HepG2 (cell line): Measurements from ENCODE around the gene TTLL4. TPM values are rescaled to one million over a fixed set of nuclear protein-coding genes. Genes with fewer than 3 reads are reported as not detected.
A peak's percentile ranks its signal among the peaks of the same experiment; 100 is the strongest.

Source experiments
- HNRNPL ChIP-seq: fragments of 200-400 bp; formaldehyde crosslinking; IDR thresholded peaks from 2 replicates; pipeline ENCODE4 v1.6.1; 2017; ENCODE audit warnings: mild to moderate bottlenecking, low read depth, low read length
- MXD4 ChIP-seq: IDR thresholded peaks from 2 replicates; pipeline ENCODE4 v1.6.1; 2016; ENCODE audit warnings: mild to moderate bottlenecking, missing biosample characterization, missing genetic modification reagents
- RBFOX2 ChIP-seq: fragments of 200-400 bp; formaldehyde crosslinking; IDR thresholded peaks from 2 replicates; pipeline ENCODE4 v1.6.1; 2017; ENCODE audit warnings: low read depth, mild to moderate bottlenecking, low read length
- STAT5B ChIP-seq: sonication (generic); formaldehyde crosslinking; IDR thresholded peaks from 2 replicates; pipeline ENCODE4 v1.4.0; 2020; ENCODE audit warnings: missing genetic modification reagents
- ZC3H13 ChIP-seq: sonication (generic); formaldehyde crosslinking; IDR thresholded peaks from 2 replicates; pipeline ENCODE4 v1.8.1; 2023; ENCODE audit warnings: mild to moderate bottlenecking, missing genetic modification reagents, moderate library complexity
- ZIK1 ChIP-seq: sonication (generic); formaldehyde crosslinking; IDR thresholded peaks from 2 replicates; pipeline ENCODE4 v1.5.0; 2020; ENCODE audit warnings: mild to moderate bottlenecking, low read depth, missing genetic modification reagents, borderline replicate concordance
- ZNF230 ChIP-seq: sonication (generic); formaldehyde crosslinking; IDR thresholded peaks from 2 replicates; pipeline ENCODE4 v1.4.0; 2020; ENCODE audit warnings: mild to moderate bottlenecking, missing genetic modification reagents
- ZNF367 ChIP-seq: sonication (generic); formaldehyde crosslinking; IDR thresholded peaks from 2 replicates; pipeline ENCODE4 v1.4.0; 2020; ENCODE audit warnings: missing genetic modification reagents, borderline replicate concordance
- ZNF768 ChIP-seq: sonication (generic); formaldehyde crosslinking; IDR thresholded peaks from 2 replicates; pipeline ENCODE4 v1.4.0; 2020; ENCODE audit warnings: missing genetic modification reagents
- ZNF83 ChIP-seq: sonication (generic); formaldehyde crosslinking; IDR thresholded peaks from 2 replicates; pipeline ENCODE4 v1.4.0; 2020; ENCODE audit warnings: missing genetic modification reagents, mild to moderate bottlenecking, borderline replicate concordance
- ZSCAN21 ChIP-seq: sonication (generic); formaldehyde crosslinking; IDR thresholded peaks from 2 replicates; pipeline ENCODE4 v1.8.0; 2022; ENCODE audit warnings: mild to moderate bottlenecking, missing genetic modification reagents, moderate library complexity, borderline replicate concordance
- polyA plus RNA-seq, 8 experiments: library from polyadenylated mRNA; depleted of rRNA in 3 of 8; stranded (reverse) in 7 of 8; unstranded in 1 of 8; fragments of >200 nt; fragmentation: Illumina TruSeq in 4 of 8; extraction: Trizol in 4 of 8; gene quantifications; 2 replicates each; pipeline versions ENCODE4 v1.2.1 to v1.2.3, GENCODE V29; 2011 to 2016; ENCODE audit warnings: low read depth in 4 of 8, missing spikeins in 1 of 8, mixed read lengths in 1 of 8; ENCODE audit not compliant: insufficient read depth in 1 of 8
- total RNA-seq, 5 experiments: library from RNA; depleted of rRNA; stranded (reverse); fragments of >200 nt; fragmentation: Illumina TruSeq; extraction: Trizol; gene quantifications; 2 replicates each; pipeline ENCODE4 v1.2.3, GENCODE V29; 2016; ENCODE audit warnings: low read depth in 1 of 5
- TF ChIP-seq, protein P1 (sequence below): sonication (generic); formaldehyde crosslinking; IDR thresholded peaks from 2 replicates; pipeline ENCODE4 v1.4.0; 2020; ENCODE audit warnings: mild to moderate bottlenecking, missing genetic modification reagents
- TF ChIP-seq, protein P2 (sequence below): sonication (generic); formaldehyde crosslinking; IDR thresholded peaks from 2 replicates; pipeline ENCODE4 v1.4.0; 2020; ENCODE audit warnings: missing genetic modification reagents
- TF ChIP-seq, protein P3 (sequence below): sonication (generic); formaldehyde crosslinking; IDR thresholded peaks from 2 replicates; pipeline ENCODE4 v1.4.0; 2020; ENCODE audit warnings: missing genetic modification reagents, borderline replicate concordance
- TF ChIP-seq, protein P4 (sequence below): sonication (generic); formaldehyde crosslinking; IDR thresholded peaks from one replicate; pipeline ENCODE4 v1.5.1; 2020; ENCODE audit warnings: mild to moderate bottlenecking, missing genetic modification reagents; ENCODE audit errors: not compliant biosample characterization

TTLL4 gene
- total and polyA plus RNA-seq, 2 of the 13 experiments (the other 11 are each of a cell fraction or from before 2014, with no cell fraction given) = 77.5 to 84.6 TPM

DNA sequence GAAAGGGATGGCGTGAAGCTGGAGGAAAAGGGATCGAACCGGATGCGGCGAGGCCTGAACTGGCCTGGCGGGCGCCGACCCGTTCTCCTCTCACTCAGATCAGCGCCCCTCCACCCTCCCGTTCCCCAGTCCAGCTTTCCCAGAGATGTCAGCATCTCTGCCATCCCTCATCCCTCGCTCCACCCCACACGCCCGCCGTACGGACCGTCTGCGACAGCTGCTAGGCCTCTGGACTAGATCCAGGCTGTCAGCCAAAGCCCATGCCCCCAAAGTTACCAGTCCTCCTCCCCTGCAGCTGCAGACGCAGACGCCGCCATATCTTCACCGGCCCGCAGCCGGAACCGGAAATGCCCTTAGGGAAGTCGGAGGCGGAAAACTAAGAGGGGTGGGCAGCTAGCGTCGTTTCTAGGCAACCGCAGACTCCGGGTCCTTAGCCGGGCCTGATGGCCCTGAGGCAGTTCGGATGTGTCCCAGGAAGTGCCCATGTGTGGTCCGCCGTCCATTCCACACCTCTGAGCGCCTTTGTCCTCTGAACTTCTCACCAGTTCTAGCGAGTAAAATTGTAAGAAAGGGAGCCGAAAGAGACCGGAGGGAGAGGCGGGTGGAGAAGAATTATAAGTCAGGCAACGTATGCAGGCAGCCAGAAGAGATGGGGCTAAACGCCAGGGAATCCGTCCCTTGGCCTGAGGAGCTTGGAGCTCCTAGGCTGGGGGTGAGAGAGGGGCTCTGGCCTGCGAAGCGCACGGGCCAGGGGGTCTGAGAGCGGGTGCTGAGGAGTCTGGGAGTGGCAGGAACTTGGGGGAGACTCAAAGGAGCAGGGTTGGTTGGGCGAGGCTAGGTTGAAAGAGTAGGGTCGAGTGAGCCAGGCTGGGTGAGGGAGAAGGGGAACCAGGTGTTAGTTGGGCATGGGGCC is 38.7 kb upstream of the TTLL4 start, which contains the start of the genes RNF25 and STK36 (continued):
- TF ChIP-seq, protein P1, sequence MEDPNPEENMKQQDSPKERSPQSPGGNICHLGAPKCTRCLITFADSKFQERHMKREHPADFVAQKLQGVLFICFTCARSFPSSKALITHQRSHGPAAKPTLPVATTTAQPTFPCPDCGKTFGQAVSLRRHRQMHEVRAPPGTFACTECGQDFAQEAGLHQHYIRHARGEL (CRISPR knock-in tag) = peak; percentile 82; the same call in 1 of the 2 replicates
- TF ChIP-seq STAT5B (CRISPR knock-in tag) (no peak; the same call in 1 of the 2 replicates), ZNF367 (CRISPR knock-in tag) (no peak), ZIK1 (CRISPR knock-in tag) (peak; percentile 69; the same call in 1 of the 2 replicates), MXD4 (CRISPR knock-in tag) (peak; percentile 82), ZSCAN21 (CRISPR knock-in tag) (peak; percentile 61; the same call in 1 of the 2 replicates), HNRNPL (0 out of 2 replicates have a peak, but pooled peaks have one; percentile 30), ZNF83 (CRISPR knock-in tag) (peak; percentile 67; the same call in 1 of the 2 replicates), ZNF230 (CRISPR knock-in tag) (peak; percentile 90; the same call in 1 of the 2 replicates), ZC3H13 (CRISPR knock-in tag) (0 out of 2 replicates have a peak, but pooled peaks have one; percentile 60), RBFOX2 (peak; percentile 71), ZNF768 (CRISPR knock-in tag) (no peak; the same call in 1 of the 2 replicates)
- TF ChIP-seq, protein P2, sequence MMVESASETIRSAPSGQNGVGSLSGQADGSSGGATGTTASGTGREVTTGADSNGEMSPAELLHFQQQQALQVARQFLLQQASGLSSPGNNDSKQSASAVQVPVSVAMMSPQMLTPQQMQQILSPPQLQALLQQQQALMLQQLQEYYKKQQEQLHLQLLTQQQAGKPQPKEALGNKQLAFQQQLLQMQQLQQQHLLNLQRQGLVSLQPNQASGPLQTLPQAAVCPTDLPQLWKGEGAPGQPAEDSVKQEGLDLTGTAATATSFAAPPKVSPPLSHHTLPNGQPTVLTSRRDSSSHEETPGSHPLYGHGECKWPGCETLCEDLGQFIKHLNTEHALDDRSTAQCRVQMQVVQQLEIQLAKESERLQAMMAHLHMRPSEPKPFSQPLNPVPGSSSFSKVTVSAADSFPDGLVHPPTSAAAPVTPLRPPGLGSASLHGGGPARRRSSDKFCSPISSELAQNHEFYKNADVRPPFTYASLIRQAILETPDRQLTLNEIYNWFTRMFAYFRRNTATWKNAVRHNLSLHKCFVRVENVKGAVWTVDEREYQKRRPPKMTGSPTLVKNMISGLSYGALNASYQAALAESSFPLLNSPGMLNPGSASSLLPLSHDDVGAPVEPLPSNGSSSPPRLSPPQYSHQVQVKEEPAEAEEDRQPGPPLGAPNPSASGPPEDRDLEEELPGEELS = 0 out of 2 replicates have a peak, but pooled peaks have one; percentile 11
- TF ChIP-seq, protein P3, sequence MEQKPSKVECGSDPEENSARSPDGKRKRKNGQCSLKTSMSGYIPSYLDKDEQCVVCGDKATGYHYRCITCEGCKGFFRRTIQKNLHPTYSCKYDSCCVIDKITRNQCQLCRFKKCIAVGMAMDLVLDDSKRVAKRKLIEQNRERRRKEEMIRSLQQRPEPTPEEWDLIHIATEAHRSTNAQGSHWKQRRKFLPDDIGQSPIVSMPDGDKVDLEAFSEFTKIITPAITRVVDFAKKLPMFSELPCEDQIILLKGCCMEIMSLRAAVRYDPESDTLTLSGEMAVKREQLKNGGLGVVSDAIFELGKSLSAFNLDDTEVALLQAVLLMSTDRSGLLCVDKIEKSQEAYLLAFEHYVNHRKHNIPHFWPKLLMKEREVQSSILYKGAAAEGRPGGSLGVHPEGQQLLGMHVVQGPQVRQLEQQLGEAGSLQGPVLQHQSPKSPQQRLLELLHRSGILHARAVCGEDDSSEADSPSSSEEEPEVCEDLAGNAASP (CRISPR knock-in tag) = peak; percentile 65; the same call in 1 of the 2 replicates
- TF ChIP-seq, protein P4, sequence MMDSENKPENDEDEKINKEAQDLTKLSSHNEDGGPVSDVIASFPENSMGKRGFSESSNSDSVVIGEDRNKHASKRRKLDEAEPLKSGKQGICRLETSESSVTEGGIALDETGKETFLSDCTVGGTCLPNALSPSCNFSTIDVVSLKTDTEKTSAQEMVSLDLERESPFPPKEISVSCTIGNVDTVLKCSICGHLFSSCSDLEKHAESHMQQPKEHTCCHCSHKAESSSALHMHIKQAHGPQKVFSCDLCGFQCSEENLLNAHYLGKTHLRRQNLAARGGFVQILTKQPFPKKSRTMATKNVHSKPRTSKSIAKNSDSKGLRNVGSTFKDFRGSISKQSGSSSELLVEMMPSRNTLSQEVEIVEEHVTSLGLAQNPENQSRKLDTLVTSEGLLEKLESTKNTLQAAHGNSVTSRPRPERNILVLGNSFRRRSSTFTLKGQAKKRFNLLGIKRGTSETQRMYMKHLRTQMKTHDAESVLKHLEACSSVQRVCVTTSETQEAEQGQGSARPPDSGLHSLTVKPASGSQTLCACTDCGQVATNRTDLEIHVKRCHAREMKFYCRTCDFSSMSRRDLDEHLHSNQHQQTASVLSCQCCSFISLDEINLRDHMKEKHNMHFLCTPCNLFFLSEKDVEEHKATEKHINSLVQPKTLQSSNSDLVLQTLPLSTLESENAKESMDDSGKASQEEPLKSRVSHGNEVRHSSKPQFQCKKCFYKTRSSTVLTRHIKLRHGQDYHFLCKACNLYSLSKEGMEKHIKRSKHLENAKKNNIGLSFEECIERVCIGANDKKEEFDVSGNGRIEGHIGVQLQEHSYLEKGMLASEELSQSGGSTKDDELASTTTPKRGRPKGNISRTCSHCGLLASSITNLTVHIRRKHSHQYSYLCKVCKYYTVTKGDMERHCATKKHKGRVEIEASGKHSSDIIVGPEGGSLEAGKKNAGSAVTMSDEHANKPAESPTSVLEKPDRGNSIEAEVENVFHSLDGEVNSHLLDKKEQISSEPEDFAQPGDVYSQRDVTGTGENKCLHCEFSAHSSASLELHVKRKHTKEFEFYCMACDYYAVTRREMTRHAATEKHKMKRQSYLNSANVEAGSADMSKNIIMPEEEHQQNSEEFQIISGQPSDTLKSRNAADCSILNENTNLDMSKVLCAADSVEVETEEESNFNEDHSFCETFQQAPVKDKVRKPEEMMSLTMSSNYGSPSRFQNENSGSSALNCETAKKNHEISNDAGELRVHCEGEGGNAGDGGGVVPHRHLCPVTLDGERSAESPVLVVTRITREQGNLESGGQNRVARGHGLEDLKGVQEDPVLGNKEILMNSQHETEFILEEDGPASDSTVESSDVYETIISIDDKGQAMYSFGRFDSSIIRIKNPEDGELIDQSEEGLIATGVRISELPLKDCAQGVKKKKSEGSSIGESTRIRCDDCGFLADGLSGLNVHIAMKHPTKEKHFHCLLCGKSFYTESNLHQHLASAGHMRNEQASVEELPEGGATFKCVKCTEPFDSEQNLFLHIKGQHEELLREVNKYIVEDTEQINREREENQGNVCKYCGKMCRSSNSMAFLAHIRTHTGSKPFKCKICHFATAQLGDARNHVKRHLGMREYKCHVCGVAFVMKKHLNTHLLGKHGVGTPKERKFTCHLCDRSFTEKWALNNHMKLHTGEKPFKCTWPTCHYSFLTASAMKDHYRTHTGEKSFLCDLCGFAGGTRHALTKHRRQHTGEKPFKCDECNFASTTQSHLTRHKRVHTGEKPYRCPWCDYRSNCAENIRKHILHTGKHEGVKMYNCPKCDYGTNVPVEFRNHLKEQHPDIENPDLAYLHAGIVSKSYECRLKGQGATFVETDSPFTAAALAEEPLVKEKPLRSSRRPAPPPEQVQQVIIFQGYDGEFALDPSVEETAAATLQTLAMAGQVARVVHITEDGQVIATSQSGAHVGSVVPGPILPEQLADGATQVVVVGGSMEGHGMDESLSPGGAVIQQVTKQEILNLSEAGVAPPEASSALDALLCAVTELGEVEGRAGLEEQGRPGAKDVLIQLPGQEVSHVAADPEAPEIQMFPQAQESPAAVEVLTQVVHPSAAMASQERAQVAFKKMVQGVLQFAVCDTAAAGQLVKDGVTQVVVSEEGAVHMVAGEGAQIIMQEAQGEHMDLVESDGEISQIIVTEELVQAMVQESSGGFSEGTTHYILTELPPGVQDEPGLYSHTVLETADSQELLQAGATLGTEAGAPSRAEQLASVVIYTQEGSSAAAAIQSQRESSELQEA = peak; percentile 49
